Upper lobe of left lung (tissue), 6 donors: ENCODE data around the gene PPP1R2. TPM values are rescaled to one million over a fixed set of nuclear protein-coding genes. Genes with fewer than 3 reads are reported as not detected.
"Not testable (repeated sequence)": the region's sequence is repeated elsewhere in the genome, so short reads cannot be mapped to it uniquely, and the experiment has no call there.

Source experiments
- ATAC-seq, 2 donors: fragments of 200-7000 bp; cut with Tn5 transposase; one replicate each; pipeline ENCODE4 v1.9.1; 2022; ENCODE audit warnings: mild to moderate bottlenecking in 2 of 2, moderate library complexity in 2 of 2; ENCODE audit not compliant: low FRiP score in 2 of 2
- DNase-seq, 2 donors: peaks; one replicate each; pipeline ENCODE4 v3.0.0-alpha.2; 2019 to 2020
- H3K27ac ChIP-seq, 4 donors: fragments of 200-600 bp; sonication (generic); one replicate each; pipeline ENCODE4 v1.5.1; 2016 to 2019
- H3K27me3 ChIP-seq, 4 donors: fragments of 200-600 bp; sonication (generic); one replicate each; pipeline ENCODE4 v1.5.1; 2017 to 2019
- H3K36me3 ChIP-seq, 4 donors: fragments of 200-600 bp; sonication (generic); one replicate each; pipeline ENCODE4 v1.5.1; 2016 to 2019
- H3K4me1 ChIP-seq, 4 donors: fragments of 200-600 bp; sonication (generic); one replicate each; pipeline ENCODE4 v1.5.1; 2018 to 2019
- H3K4me3 ChIP-seq, 4 donors: fragments of 200-600 bp; sonication (generic); one replicate each; pipeline ENCODE4 v1.5.1; 2017 to 2019; ENCODE audit warnings: mild to moderate bottlenecking in 2 of 4, moderate library complexity in 1 of 4
- H3K9me3 ChIP-seq, 4 donors: fragments of 200-600 bp; sonication (generic); one replicate each; pipeline ENCODE4 v1.5.1; 2018 to 2019
- EP300 ChIP-seq, 4 donors: sonication (generic); formaldehyde crosslinking; IDR thresholded peaks; one replicate each; pipeline ENCODE4 v1.5.1; 2017; ENCODE audit warnings: antibody characterized with exemption in 4 of 4, control low read depth in 2 of 4
- POLR2A ChIP-seq, 4 donors: fragments of 450-650 bp; IDR thresholded peaks; one replicate each; pipeline ENCODE4 v1.5.1; 2016 to 2017; ENCODE audit warnings: antibody characterized with exemption in 4 of 4, mild to moderate bottlenecking in 2 of 4
- POLR2AphosphoS5 ChIP-seq, 2 donors: sonication (generic); formaldehyde crosslinking; IDR thresholded peaks; one replicate each; pipeline ENCODE4 v1.5.1; 2017; ENCODE audit warnings: antibody characterized with exemption in 2 of 2
- whole genome bisulfite sequencing, 2 donors: methylation state at CpG; one replicate each; pipeline ENCODE4 v1.1.5; 2017 to 2018; 5-methylcytosine and 5-hydroxymethylcytosine counted together
- total RNA-seq, 6 donors: library from RNA; depleted of rRNA in 4 of 6; stranded (reverse); fragments of >200 nt in 4 of 6; gene quantifications; one replicate each; pipeline versions ENCODE4 v1.1.0 to v1.2.1, GENCODE V29; 2016 to 2021
- TF ChIP-seq, protein P1 (sequence below), 6 experiments: fragments of 450-650 bp in 4 of 6; fragments of 200-600 bp in 2 of 6; sonication (generic) in 2 of 6; IDR thresholded peaks; one replicate each; pipeline ENCODE4 v1.5.1; 2016 to 2019; ENCODE audit warnings: antibody characterized with exemption in 6 of 6
- donor health status: DM: no; HTN: no; CAD: no; lungs with moderate emphysema.
- donor health status: DM: no; HTN: yes; CAD: no; lungs with severe emphysema.

Gene PPP1R2
- total RNA-seq, 6 donors from 2014 or later, result 38.5 to 170 (median 61.2) TPM

DNA sequence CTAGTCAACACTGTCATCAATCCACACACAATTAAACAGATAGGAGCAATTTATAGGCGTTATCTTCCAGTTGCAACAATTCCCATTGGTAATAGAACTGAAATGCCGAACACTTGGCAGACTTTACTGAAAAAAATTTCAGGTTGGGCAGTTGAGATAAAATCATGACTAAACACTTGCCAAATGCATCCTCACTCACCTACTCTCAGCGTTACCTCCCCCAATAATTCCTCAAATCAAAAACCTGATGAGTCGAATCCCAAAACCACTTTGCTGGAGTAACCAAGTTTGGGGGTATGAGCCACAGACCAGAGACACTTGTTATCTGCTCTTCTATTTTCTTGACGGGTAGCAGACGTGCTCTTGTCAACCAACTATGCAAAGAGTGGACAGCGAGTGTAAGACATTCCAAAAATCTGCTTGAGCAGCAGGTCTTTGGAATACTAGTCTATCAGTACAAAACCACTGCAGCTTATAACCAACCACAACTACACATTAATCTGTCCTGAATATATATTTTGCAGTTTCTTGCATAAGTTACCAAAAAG lies 30.3 kb downstream of the PPP1R2 start:
- WGBS, 2 donors, result 87 to 90% methylated on average over 7 of the region's 7 CpGs
- TF ChIP-seq POLR2A (IDR thresholded peaks at IDR 0.05) (no peak), EP300 (IDR thresholded peaks at IDR 0.05) (no peak), POLR2AphosphoS5 (IDR thresholded peaks at IDR 0.05) (no peak)
- TF ChIP-seq, protein P1, sequence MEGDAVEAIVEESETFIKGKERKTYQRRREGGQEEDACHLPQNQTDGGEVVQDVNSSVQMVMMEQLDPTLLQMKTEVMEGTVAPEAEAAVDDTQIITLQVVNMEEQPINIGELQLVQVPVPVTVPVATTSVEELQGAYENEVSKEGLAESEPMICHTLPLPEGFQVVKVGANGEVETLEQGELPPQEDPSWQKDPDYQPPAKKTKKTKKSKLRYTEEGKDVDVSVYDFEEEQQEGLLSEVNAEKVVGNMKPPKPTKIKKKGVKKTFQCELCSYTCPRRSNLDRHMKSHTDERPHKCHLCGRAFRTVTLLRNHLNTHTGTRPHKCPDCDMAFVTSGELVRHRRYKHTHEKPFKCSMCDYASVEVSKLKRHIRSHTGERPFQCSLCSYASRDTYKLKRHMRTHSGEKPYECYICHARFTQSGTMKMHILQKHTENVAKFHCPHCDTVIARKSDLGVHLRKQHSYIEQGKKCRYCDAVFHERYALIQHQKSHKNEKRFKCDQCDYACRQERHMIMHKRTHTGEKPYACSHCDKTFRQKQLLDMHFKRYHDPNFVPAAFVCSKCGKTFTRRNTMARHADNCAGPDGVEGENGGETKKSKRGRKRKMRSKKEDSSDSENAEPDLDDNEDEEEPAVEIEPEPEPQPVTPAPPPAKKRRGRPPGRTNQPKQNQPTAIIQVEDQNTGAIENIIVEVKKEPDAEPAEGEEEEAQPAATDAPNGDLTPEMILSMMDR (IDR thresholded peaks at IDR 0.05), result no peak
- DNase-seq (no peak), ATAC-seq (no peak)
- Histone ChIP-seq H3K27ac (no peak overlapping the region), H3K27me3 (no peaks in the 10 kb centered on the region), H3K4me3 (no peak overlapping the region), H3K36me3 (peaks cover 12 to 65% (median 20%) of the 10 kb centered on the region in 4 donors), H3K9me3 (no peaks in the 10 kb centered on the region), H3K4me1 (no peaks in the 10 kb centered on the region)

DNA sequence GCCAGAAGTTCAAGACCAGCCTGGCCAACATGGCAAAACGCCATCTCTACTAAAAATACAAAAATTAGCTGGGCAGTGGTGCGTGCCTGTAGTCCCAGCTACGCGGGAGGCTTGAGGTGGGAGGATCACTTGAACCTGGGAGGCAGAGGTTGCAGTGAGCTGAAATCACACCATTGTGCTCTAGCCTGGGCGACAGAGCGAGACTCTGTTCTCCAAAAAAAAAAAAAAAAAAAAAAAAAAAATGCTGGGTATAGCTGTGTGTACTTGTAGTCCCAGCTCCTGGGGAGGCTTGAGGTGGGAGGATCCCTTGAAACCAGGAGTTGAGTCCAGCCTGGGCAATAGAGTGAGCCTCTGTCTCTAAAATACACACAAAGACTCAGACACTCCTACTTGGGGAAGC lies 32.0 kb downstream of the PPP1R2 start:
- TF ChIP-seq, protein P1 (IDR thresholded peaks at IDR 0.05), result no peak
- TF ChIP-seq POLR2A (IDR thresholded peaks at IDR 0.05) (no peak), POLR2AphosphoS5 (IDR thresholded peaks at IDR 0.05) (no peak), EP300 (IDR thresholded peaks at IDR 0.05) (no peak)
- H3K27ac ChIP-seq, result no peak overlapping the region
- no peak overlapping the region for H3K4me3 ChIP-seq
- H3K9me3 ChIP-seq, result no peaks in the 10 kb centered on the region
- H3K36me3 ChIP-seq, result peaks cover 11 to 49% (median 12%) of the 10 kb centered on the region in 4 donors
- DNase-seq (no peak), ATAC-seq (no peak)
- 94 to 97% methylated on average over 6 of the region's 6 CpGs for WGBS, 2 donors
- H3K4me1 ChIP-seq, result no peaks in the 10 kb centered on the region
- H3K27me3 ChIP-seq, result no peaks in the 10 kb centered on the region

DNA sequence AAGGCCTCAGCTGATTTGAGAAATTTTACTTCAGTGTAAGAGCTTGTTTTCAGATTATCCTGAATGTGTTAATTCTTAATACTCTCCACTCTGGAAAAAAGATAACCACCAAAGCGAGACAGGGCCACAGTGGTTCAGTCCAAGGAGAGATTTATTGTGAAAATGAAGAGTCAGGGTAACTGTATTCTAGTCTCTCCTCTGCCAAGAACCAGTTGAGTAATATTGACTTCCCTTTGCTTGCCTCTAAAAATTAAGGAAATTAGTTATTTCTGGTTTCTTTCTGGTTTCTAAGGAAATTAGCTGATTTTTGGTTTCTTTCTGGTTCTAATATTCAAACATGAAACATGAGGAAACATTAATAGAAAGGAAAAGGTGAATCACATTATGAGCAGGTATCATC lies 34.9 kb downstream of the PPP1R2 start:
- no peak for TF ChIP-seq POLR2A (IDR thresholded peaks at IDR 0.05)
- no peak for TF ChIP-seq EP300 (IDR thresholded peaks at IDR 0.05)
- no peak for TF ChIP-seq POLR2AphosphoS5 (IDR thresholded peaks at IDR 0.05)
- WGBS, 2 donors, result 76 to 80% methylated on average over 1 of the region's 1 CpG
- no peak for ATAC-seq

DNA sequence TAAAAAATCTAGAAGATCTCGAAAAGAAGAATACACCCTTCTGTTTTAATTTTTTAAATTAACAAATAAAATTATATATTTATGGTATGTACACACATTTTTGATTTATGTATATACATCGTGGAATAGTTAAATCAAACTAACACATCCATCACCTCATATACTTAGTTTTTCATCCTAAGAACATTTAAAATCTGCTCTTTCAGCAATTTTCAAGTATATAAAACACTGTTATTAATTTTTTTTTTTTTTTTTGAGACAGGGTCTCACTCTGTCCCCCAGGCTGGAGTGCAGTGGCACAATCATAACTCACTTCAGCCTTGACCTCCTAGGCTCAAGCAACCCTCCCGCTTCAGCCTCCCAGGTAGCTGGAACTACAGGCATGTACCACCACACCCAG lies 67.5 kb downstream of the PPP1R2 start:
- Histone ChIP-seq H3K36me3 (no peaks in the 10 kb centered on the region), H3K27ac (no peak overlapping the region), H3K4me1 (no peaks in the 10 kb centered on the region), H3K4me3 (no peak overlapping the region), H3K9me3 (no peaks in the 10 kb centered on the region), H3K27me3 (no peaks in the 10 kb centered on the region)
- TF ChIP-seq POLR2AphosphoS5 (IDR thresholded peaks at IDR 0.05) (no peak), EP300 (IDR thresholded peaks at IDR 0.05) (no peak), POLR2A (IDR thresholded peaks at IDR 0.05) (no peak)
- TF ChIP-seq, protein P1 (IDR thresholded peaks at IDR 0.05), result no peak
- DNase-seq (no peak), ATAC-seq (no peak)
- 83 to 94% methylated on average over 3 of the region's 3 CpGs for WGBS, 2 donors

More for the DNA sequence above, 34.9 kb downstream of the PPP1R2 start:
- no peak for DNase-seq
- Histone ChIP-seq H3K4me1 (no peaks in the 10 kb centered on the region), H3K9me3 (no peaks in the 10 kb centered on the region), H3K27me3 (no peaks in the 10 kb centered on the region), H3K36me3 (peaks cover 0 to 22% (median 3%) of the 10 kb centered on the region in 4 donors), H3K27ac (no peak overlapping the region), H3K4me3 (no peak overlapping the region)

GRCh38 chr3:195475116-195475515 lies 68.0 kb downstream of the PPP1R2 start:
- not testable (repeated sequence) for H3K4me1 ChIP-seq, H3K27me3 ChIP-seq, H3K27ac ChIP-seq, DNase-seq, H3K36me3 ChIP-seq, ATAC-seq, H3K9me3 ChIP-seq, H3K4me3 ChIP-seq
- WGBS, 2 donors, result 81 to 83% methylated on average over 8 of the region's 8 CpGs

DNA sequence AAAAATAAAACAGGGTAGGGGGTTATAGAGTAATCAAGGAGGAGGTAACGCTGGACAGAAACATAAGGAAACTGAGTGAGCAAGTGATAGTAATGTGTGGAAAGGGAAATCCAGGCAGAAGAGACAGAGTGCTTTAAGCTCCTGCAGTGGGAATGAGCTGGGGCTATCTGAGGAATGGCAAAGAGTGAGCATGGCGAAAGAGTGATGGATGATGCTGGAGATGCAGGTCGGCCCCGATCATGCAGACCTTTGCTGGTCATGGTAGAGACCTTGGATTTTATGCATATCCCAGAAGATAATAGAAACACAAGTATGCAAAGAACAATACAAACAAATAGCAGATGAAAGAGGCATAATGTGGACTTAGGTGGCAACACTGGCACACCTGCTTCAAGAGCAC lies 74.3 kb downstream of the PPP1R2 start:
- 90% methylated on average over 4 of the region's 4 CpGs for WGBS, 2 donors
- H3K4me1 ChIP-seq, result no peaks in the 10 kb centered on the region
- no peak overlapping the region for H3K4me3 ChIP-seq
- TF ChIP-seq, protein P1 (IDR thresholded peaks at IDR 0.05), result no peak
- TF ChIP-seq POLR2A (IDR thresholded peaks at IDR 0.05) (no peak), POLR2AphosphoS5 (IDR thresholded peaks at IDR 0.05) (no peak), EP300 (IDR thresholded peaks at IDR 0.05) (no peak)
- DNase-seq (no peak), ATAC-seq (no peak)
- H3K36me3 ChIP-seq, result no peaks in the 10 kb centered on the region
- H3K27me3 ChIP-seq, result no peaks in the 10 kb centered on the region
- no peak overlapping the region for H3K27ac ChIP-seq
- H3K9me3 ChIP-seq, result no peaks in the 10 kb centered on the region
